CD4-positive, alpha-beta T cell treated with Interferon gamma for 1 hour (primary cell): Measurements from ENCODE around the gene SCCPDH.

Experiments used
- DNase-seq: peaks from one replicate; pipeline ENCODE4 v3.0.0-alpha.2; 2020

Gene SCCPDH

DNA sequence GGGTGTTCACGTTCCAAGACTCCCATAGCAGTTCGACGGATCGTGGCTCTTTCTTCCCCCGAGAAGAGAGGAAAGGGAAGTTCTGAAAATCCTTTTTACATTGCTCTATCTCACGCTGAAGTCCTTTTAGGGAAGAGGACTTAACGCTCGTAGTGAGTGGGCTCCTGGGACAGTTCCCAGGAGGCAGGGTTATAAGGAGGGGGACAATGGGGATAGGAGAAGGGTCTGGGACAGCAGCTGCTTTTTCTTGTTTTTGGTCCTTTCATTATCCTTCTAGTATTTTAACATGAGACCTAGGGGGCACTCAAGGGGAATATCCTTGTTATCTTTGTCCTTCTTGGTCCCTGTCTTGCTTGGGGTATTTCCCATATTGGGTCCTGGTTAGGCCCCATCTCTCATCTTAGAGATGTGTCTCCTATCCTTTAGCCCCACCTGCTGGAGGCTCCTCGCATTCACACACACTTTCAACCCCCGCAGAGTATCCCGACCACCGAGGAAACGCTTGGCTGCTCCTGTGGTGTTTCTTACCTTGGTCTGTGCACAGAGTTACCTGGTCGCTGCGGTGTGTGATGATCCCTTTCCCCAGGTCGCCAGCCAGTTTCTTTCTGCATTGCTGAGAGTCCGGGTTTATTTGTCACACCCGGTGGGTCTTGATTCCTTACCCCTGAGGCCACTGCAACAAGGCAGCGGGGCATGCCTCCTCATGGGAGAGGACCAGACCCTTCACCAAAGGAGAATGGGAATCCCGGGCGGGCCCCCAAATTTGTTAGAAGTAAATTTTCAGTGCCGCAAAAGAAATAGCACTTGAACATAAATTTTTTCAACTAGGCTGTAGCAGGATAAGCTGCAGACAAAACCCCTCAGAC, 29.7 kb downstream of the SCCPDH start:
- peak; percentile 44 for DNase-seq

DNA sequence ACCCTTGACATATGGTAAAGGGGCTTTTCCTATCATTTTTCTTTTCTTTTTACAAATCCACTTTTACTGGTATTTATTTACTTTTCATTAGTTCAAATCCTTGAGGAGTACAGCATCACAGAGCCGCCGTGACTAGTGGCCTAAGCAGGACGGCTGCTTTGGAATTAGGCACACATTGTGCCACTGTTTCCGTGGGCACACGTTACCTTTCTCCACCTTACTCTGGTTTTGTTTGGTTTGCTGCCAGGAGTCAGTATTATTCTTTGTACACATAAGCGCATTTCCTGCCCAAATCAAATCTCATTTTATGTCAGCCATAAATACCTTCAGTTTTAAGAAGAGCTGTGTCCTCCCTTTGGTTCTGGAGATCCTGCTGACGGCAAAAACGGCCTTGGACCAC, 31.2 kb downstream of the SCCPDH start:
- DNase-seq = no peak

DNA sequence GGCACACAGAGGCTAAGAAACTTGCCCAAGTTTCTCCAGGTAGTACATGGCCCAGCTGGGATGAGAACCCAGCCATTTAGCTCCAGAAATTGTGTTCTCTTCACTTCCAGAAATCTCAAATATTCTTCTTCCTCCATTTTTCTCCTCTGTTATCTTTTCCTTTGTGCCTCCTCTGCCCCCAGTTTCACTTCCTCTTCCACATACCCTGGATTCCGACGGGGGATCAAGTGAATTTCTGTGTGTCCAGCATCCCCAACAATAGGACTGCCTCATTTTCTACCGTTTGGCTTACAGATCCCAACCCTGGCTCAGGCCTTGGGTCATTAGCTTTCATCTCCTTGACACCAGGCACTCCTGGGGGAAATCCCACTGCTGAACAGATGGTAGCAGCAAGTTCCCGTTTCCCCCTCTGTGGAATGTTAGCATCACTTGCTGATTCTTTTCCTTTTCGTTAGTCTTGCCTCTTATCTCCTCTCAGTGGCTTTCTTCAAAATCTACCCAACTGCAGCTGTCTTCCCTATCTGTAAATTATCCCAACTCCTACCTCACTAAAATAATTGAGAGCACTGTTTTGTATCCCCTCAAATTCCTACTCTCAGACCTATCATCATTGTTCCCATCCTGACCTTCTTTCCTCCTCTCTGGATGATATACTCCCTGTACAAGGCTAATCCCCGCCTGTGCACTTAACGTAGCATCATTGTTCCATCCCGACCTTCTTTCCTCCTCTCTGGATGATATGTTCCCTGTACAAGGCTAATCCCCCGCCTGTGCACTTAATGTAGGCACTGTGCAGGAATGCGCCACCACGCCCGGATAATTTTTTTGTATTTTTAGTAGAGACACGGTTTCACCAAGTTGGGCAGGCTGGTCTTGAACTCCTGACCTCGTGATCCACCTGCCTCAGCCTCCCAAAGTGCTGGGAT, 36.5 kb downstream of the SCCPDH start:
- DNase-seq = no peak

DNA sequence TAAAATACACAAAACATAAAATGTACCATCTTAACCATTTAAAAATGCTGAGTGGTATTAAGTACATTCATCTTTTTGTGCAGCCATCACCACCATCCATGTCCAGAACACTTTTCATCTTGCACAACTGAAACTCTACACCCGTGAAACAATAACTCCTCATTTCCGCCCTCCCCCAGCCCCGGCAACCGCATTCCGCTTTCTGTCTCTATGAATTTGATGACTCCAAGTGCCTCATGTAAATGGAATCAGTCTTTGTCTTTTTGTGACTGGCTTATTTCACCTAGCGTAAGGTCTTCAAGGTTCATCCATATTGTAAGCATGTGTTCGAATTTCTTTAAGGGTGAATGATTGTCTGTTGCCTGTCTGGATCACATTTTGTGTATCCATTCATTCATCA, 37.2 kb downstream of the SCCPDH start:
- no peak for DNase-seq

DNA sequence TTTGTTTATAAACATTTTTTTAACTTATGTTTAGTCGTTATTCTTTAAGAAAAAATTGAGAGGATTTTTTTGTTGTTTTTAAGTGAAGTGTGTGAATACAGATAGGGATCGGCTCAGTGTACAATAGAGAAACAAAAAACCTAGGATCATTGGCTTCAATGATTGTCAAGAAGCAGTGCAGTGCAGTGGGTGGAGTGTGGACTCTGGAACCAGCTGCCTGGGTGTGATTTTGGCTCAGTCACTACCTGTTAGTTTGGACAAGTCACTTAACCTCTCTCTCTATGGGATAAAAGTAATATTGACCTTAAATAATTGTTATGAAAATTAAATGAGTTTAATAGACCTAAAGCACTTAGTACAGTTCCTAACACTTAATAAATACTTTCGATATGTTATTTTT, 41.3 kb downstream of the SCCPDH start:
- no peak for DNase-seq

DNA sequence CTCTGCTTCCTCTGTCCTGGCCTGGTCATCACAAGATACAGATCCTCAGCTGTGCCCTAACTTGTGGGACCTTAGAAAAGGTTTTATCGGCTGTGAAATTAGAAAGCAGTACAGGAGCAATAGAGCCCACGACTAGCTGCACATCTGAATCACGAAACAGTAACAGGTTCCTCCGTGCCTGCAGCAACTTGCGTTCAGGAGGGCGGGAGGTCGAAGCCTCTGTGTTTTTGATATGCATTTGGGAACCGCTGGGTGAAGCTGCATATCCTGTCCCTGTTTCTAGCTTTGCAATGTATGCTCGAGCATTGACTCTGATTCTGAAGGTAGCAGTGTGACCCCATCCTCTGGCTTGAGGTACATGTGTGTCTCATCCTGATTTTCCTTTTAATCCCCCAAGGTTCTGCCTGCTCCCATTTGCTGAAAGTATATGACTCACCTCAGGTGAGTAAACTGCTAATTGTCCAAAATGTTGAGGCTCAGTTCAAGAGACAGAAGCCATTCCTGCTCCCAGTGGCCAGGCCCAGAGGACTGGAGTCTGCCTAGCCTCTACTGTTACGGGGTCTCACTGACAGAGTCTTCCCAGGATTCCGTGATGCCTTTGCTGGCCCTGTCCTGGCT, 44.3 kb downstream of the SCCPDH start:
- no peak for DNase-seq

DNA sequence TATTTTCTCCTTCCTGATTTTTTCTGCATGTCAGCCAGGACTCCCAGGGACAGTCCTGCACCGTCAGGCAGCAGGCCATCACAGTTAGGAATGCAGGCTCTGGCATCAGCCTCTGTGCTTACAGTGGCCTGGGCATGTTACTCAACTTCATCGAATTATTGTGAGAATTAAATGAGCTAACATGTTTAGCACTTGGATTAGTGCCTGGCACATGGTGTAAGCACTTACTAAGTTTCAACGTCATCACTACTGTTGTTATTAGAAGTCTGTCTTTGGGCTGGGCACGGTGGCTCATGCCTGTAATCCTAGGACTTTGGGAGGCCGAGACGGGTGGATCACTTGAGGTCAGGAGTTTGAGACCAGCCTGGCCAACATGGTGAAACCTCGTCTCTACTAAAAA, 45.1 kb downstream of the SCCPDH start:
- DNase-seq = no peak

DNA sequence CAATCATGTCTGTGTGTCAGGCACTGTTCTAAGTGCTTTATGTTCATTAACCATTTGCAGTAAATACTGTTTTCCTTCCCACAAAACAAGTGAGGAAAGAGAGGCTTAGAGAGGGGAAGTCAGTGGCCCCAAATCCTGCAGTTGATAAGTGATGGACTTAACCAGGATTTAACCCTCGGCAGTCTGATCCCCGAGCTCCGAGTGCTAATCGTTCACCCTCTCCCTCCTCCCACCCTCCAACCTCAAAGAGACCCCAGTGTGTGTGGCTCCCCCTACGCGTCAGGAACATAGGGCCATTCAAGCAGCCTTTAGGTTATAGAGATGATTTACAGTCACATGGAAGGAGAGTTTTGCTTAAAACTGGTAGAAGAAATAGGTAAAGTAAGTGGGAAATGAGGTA, 47.2 kb downstream of the SCCPDH start:
- DNase-seq = no peak

DNA sequence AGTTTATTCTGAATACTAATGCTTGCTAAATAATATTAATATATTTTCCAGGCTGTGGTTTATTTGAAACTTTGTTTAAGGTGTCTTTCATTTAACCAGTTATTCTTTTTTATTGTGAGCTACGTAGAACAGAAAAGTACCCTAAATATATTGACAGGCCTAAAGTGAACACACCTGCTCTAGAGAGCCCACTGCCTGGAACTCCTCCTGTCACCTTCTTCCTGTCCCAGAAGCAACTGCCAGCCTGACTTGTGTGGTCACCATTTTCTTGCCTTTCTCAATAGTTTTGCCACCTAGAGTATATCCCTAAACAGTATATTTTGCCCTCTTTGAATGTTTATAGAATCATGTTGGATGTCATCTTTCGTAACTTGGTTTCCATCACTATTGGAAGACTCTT, 48.5 kb downstream of the SCCPDH start:
- no peak for DNase-seq

DNA sequence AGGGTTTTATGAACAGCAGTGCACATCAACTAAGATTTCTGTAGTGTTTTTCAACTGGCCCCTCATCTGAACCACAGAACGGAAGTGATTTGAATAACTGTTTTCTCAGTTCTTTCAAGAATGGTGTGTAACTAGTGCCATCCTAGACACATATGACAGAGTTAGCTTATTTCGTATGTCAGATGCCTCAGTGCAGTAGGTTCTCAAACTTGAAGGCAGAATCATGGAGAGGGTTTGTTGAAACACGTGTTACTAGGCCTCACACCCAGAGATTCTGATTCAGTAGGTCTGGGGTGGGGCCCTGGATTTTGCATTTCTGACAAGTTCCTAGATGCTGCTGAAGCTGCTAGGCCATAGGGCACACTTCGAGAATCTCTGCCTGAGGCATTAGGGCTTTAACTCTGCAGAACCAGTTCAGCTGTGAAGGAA, 49.0 kb downstream of the SCCPDH start:
- no peak for DNase-seq

DNA sequence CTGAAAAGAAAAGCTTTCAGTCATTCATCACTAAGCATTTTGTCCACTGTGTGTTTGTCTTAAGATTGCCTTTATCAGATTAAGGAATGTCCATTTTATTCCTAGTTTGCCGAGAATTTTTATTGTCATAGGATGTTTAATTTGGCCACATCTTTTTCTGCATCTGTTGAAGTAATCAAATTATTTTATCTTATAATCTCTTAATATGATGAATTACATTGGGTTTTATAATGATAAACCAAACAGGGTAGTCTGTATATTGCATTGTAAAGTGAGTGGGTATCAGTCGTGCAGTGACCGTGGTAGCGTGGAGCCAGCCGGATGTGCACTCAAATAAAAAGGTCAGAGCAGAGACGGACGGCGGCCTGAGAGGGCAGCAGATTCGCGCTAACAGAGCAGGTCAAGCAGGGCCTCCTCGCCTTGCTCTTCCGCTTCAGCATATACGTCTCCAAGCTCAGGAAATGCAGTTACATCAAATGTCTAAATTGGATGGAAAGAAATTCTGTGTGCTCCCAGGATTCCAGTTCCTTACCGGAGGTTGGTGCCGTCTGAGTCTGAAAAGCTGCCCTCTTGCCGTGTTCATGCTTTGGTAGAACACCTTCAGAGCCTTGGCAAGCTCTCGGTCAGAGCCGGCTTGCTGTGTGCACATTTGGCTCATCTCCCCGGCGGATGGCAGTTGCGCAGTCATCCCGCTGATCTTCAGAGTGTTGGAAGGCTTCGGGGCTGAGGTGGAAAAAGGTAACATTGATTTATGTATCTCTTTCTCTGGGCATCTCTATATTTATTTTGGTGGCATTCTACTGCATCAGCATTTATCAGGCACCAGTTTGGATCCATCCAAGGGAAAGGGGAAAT, 51.5 kb downstream of the SCCPDH start:
- no peak for DNase-seq

DNA sequence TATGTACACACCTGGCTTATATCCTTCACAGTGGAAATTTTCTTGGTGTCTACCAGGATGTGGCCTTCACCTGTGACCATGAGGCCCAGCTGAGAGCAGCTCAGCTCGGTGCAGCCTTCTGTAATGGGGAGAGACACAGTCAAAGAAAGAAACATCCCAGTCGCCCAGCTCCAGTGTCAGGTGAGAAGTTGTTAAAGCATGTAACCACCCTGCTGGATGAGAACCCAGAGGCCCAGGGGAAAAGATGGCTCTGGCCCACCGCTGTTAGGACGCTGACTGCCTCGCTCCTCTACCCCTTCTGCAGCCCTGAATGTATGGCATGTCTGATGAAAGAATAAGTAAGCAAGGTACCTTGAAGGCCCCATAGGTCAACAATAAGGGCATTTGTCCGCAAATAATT, 52.7 kb downstream of the SCCPDH start:
- DNase-seq = no peak

DNA sequence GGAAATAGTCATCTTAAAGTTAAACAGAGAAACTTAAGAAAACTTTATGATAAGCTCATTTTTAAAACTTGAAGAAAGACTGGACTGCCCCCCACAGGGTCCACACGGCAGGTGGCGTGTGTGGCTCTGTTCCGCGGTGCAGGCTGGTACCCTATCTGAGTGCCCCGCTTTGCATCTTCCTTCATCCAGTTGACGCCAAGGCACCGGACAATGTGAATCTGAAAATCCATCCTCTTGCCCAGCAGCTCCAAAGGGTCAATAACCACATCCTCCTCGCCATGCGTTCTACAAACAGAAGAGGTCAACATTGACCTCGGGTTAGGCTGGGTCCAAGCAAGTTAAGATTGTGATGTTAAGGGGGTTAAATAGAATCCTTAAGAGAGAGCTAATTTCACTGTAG, 54.5 kb downstream of the SCCPDH start:
- no peak for DNase-seq

DNA sequence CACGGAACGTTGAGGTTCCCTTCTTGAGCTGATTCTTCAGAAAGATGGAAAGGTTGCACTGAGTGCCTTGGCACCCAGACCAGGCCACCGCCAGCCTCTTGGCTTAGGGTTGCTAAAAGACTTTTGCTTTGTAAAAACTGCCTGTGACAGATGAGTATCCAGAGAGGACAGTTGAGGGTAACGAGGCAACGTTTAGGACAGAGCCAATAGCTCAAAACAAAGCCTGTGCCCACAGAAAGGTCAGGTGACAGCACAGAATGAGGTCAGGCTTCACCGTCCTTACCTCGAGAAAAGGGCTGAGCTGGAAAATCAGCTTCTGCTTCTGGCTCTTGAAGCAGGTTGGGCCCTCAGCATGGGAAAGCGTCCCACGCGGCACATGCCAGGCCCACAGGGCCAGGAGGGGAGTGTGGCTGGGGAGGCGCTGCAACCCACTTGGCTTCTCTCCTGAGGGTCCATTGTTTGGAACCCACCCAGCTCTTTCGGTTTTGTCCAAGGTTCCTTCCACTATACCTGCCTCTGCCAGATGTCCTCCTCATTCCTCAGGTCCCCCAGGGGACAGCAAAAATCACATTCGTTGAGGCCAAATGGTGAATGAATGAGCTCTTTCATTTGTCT, 55.5 kb downstream of the SCCPDH start:
- DNase-seq = no peak

DNA sequence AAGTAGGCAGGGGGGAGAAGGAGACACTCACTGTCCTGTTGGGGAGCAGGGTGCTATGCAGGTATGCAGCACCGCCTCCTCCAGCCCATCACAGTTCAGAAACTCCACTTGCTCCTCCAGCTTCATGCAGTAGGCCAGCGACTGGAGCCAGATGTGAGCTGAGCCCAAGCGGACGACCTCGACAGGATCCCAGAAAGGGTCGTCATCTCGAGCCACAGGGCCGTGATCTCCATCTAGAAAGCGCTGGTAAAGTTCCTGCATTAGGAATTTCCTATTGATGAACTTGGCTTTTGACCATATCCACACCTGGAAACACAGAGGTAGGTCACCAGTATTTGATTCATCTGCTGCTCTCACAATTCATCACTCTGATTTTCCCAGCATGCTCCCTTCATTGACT, 56.1 kb downstream of the SCCPDH start:
- no peak for DNase-seq

DNA sequence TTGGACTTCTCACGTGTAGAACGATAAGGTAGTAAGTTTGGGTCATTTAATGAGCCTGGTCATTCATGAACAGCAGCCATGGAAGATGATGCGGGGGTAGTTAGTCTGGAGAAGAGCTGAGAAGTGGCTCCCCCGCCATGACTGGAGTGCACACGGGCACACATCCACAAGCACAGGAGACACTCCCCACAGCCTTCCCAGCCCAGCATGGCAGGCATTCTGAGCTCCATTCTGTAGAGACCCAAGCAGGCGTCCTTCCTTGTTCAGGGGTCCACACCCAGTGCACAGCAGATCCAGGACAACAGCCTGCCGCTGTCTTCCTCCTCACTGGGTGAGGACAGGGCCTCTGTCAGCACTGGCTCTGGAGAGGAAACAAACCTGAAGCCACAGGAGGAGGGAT, 57.0 kb downstream of the SCCPDH start:
- DNase-seq = no peak

DNA sequence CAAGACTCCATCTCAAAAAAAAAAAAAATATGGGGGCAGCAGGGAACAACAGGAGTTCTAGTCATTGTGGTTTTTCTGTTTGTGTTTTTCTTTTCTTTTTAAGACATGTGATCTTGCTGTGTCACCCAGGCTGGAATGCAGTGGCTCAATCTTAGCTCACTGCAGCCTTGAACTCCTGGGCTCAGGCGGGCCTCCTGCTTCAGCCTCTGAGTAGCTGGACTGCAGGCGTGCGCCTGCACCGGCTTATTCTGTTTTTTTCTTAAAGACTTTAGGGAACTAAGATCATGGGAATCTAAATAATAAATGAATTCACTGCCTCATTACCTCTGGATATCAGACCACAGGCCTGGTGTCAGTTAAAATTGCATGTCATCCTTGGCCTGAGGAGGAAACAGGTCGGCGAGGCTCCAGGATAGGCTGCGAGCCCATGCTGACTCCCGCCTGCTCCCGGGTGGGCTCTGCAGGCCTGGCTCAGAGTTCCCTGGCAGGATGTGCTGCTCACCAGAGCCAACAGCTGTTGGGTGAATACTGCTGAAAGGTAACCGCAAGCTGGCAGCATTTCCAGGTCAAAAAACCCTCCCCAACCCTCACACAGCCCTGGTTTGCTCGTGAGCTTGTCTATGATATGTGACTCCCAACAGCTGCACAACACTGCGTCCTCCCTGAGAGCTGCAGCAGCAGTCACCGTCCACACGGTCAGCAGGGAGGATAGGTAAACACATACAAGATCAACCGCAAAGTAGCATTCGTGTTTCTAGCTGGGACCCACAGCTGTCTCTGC, 58.1 kb downstream of the SCCPDH start:
- no peak for DNase-seq

DNA sequence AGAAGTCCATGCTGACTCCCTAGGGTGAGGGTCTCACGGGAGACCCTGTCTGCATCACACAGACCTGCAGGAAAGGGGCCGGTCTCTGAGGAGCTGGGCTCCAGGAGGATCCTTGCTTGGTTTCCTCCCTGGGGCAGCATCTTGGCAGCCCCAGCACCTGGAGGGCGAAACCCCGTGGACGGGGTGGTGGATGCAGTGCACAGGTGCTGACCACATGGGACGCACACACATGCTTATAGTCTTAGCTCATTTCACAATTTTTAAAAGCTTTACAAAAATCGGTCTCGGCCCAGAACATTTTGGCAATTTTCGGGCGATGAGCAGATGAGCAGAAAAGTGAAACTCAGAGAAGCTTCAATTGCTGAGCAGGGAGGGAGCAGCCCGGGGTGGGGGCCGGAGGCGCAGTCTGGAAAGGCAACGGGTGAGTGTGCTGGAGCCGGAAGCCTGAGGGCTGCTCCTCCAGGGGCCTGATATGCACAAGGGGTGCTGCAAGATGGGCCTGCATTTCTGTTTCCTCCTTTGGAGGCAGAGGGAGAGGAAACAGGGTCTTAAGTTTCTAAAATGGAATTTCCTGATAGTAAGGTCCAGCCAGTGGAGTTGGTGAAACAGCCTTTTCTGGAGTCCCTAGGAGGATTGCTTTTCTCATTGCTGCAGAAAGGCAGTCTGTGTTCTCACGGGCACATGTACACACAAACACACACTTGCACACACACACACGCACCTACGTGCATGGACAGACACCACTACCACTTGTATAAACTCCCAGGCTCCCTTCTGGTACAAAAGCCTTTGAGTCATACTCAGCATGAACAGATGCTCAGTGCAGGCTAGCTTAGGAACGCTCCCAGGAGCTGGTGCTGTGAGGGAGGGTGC, 60.6 kb downstream of the SCCPDH start:
- DNase-seq = no peak

DNA sequence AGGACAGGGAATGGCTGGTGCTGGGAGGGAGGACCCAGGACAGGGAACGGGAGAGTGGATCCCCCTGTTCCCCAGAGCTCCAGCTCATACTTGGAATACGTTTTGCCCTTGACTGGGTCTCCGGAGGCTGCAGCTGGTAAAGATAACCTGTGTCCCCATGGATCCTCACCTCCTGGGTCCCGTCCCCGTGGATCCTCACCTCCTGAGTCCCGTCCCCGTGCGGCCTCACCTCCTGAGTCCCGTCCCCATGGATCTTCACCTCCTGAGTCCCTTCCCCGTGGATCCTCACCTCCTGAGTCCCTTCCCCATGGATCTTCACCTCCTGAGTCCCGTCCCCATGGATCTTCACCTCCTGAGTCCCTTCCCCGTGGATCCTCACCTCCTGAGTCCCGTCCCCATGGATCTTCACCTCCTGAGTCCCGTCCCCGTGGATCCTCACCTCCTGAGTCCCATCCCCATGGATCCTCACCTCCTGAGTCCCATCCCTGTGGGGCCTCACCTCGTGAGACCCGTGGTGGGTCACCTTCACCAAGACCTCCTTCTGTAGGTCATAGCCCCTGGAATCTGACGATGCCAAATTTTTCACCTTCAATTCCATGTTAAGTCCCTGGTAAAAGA, 61.4 kb downstream of the SCCPDH start:
- DNase-seq = no peak
